ENCODE data around the gene MAGI1.

The MAGI1 gene

GRCh38 chr3:65411367-65411766 is 627.4 kb downstream of the MAGI1 start:
- DNase-seq (ENCODE audit: low spot score) = no peak

DNA sequence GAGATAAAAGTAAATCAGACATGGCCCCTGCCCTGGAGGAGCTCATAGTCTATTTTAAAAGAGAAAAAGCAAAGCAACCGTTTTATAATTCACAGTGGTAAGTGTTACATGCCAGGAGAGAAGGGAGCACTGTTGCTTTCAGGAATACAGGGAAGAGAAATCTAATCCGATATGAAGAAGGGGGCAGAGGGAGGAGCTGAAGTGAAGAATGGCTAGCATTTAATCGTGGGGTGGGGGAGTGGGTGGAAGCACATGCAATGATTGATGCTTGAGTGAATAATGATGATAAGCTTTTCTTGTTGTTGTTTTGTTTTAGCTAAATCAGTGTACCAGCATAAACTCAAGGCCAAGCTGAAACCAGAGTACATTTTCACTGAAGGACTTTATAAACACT is 629.5 kb downstream of the MAGI1 start:
- no peak for DNase-seq (ENCODE audit: low spot score)

DNA sequence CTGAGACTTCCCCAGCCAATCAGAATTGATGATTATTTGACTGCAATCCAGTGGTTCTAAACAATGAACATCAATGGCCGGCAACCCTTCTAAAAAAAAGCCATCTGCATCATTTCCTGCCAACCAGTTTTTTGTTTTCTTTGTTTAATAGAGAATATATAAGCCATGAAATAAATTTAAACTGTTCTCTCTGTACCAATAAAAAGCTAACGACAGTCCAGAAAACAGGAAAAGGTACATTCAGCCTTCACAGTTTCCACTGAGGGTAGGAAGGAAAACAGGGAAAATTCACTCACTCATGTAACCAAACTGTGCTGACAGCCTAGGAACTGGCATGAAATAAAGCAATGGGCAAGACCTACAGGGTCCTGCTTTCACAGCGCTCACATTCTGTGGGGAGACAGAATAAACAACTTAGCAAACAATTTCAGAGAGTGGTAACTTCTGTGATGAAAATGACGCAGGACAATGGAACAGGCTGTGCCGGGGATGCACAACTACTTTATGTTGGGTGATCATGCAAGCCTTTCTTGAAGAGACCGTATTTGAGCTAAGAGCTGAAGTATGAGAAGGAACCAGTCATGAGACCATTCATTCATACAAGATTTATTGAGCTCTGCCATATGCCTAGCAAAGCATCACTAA is 630.1 kb downstream of the MAGI1 start:
- DNase-seq (ENCODE audit: low spot score) = no peak

DNA sequence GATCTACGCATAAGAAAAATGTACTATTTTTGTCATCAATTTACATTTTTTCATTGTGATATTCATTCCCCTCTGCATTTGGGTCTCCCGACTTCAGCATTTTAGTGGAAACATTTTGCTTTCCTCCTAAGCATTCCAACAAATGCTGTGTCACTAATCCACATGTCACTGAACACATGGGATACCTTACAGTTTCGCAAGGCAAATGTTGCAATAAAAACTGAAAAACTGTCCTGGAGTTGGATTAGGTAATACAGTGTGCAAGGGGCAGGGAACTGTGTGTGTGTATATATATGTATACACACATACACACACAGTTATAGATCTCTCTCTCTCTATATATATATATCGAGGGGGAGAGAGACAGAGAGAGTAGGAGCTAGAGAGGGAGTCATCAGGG is 632.2 kb downstream of the MAGI1 start:
- no peak for DNase-seq (ENCODE audit: low spot score)

DNA sequence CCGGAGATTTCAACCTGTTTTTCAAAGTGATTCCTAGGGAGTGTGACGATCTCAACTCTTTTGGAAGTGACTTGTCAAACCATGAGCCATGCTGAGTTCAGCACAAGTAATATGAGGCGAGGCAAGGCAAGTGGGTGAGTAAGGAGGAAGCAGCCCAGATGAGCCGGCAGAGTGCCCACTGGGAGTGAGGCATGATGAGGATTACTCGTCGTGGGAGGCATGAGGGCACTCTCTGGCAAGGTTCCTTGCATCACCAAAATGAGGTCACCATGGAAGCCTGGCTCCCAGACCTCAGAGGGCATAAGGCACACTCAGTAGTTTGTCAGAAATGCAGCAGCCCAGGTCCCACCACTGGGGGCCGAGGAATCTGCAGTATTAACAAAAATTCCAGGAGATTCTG is 636.1 kb downstream of the MAGI1 start:
- peak; percentile 1 for DNase-seq (ENCODE audit: low spot score)

DNA sequence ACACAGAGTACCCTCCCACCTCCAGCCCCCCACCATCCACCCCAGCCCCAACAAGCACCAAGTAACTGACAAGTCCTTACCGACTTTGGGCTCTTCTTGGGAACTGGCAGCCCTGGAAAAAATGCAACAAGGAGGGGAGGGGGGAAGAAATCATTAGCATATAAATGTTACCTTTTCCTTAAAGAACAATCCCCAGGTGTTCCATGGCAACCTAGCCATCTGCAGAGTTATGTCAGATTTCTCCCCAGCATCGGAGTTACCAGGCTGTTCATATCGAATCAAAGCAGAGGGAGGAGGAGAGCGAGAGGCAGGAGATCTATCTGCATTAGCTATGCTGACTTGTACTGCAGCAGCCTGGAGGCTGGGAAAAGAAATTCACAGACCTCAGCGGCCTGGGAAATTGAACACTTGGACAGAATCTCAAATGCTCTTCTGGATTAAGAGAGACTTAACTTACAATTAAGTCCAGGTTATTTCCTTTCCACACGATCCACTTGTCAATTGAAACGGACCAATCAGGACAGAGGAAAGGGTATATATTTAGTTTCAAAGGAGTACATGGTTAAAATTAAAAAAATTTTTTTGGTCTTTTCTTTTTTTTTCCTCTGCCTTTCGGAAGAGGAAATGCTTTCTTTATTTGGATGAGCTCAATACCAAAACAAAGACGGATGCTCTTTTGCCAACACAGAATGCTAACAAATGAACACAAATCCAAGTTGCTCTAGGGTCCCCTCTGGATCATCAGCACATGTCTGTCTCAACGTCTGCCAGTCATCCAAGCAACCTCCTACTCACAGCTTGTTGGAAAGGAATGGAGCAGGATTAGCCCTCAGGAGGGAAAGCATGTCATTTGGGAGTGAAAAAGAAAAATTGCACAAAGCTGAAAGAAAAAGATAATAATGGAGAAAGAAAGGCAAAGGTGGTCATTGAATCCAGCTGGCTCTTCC is 637.1 kb downstream of the MAGI1 start:
- DNase-seq (ENCODE audit: low spot score) = no peak

GRCh38 chr3:65400899-65401298 is 637.8 kb downstream of the MAGI1 start:
- no peak for DNase-seq (ENCODE audit: low spot score)

- no peak for DNase-seq (ENCODE audit: low spot score)
Measured at GRCh38 chr3:65398953-65399352, 639.8 kb downstream of the MAGI1 start.

DNA sequence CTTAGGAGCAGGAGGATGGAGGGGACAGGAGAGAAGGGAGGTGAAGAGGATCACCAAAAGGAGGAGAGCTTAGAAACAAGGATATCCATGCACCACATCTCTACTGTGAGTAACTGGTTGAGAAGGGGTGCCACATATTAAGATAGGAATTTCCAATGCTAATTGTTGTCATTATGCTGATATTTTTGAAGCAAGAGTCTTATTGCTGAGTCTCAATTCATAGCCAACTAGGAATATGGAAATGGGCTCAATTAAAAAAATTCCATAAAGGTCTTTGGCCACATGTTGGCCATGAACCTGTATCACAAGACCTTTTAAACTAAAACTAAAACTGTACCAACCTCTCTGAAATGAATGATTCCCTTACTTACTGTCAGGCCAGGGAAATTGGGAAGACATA is 642.6 kb downstream of the MAGI1 start:
- no peak for DNase-seq (ENCODE audit: low spot score)

DNA sequence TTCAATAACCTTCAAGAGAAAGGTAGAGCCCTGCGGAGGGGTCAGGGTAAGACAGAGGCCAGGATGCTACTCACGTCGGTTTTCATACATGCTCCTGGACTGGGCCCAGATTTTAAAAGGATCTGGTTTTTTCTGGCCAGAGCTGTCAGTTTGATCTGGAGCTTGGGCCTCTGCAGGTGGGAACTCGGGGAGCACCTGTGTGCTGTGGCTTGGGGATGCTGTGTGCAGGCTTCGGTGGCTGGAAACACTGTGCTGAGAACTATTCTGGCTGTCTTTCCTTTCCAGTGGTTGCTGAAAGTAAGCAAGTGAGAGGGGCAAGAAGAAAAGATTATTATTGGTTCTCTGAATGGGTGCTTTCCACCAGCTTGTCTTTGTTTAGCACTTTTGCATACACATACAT is 647.6 kb downstream of the MAGI1 start:
- DNase-seq (ENCODE audit: low spot score) = no peak

DNA sequence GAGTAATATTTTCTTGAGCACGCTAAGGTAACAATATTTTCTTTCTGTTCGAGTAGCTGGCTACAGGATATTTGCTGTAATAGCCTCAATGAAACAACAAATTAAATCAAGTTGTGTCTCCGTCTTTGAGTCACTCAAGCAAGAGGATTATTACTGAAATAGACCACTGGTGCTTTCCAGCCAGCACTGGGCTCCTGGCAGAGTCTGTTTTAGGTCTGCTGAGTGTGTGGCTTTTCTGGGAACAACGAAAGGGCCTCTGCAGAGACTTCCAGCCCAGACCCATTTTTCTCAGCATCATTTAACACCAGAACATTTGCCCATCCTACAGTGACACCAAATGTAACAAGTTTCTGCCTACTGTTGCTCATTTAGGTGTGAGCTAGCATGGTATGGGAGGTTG is 652.9 kb downstream of the MAGI1 start:
- DNase-seq (ENCODE audit: low spot score) = no peak

DNA sequence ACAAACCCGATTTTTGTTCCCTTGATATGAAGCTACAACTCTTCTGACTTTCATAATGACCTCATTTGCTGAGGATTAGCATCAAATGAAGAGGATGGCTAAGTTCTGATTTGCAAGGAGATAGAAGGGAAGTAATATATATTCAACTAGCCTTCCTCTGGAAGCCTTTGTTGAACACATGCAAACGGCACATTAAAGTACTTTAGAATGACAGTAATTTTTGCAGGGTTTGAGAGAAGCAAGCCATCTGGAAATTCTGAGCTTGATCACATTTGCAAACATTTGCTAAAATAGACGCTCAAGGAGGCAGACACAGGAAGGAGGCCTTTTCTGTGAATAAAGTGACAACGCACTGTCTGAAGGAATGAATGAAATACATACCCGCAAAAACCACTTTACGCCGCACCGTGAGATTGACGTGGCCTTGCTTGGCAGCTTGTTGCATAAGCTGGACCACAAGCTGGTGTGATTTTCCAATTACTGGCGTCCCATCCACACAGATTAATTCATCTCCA is 657.2 kb downstream of the MAGI1 start:
- DNase-seq (ENCODE audit: low spot score) = no peak

GRCh38 chr3:65379223-65379622 is 659.5 kb downstream of the MAGI1 start:
- DNase-seq (ENCODE audit: low spot score) = no peak

GRCh38 chr3:65377637-65378036 is 661.1 kb downstream of the MAGI1 start:
- no peak for DNase-seq (ENCODE audit: low spot score)

GRCh38 chr3:65376426-65376825 is 662.3 kb downstream of the MAGI1 start:
- no peak for DNase-seq (ENCODE audit: low spot score)

DNA sequence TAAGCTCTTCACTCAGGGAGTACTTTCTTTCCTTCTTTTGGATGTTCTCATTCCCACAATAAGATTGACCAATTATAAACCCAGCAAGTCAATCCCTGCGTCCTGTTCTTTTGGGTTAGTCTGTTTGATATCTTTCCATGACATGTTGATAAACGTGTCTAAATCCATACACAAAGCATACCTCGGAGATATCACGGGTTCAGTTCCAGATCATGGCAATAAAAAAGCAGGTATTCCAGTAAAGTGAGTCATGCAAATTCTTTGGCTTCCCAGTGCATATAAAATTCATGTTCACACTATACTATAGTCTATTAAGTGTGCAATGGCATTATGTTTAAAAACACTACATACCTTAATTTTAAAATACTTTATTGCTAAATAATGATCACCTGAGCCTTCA is 667.7 kb downstream of the MAGI1 start:
- peak; percentile 28 for DNase-seq (ENCODE audit: low spot score)

DNA sequence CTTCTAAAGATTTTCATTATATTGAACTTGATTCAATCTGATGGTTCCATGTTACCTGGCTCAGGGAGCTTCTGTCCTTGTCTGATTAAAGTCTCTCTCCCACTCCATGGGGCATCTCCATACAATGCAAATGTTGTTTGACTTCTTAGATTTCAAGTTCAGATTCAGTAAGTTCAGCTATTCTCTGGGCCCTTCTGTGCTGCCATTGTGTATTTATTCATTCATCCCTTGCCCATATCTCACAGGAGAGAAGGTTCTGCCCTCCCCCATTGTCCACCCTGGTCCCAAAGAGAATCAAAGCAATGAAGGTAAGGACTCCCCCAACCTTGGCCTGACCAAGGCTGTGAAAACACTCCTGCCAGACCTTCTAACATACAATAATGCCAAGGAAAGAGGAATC is 669.9 kb downstream of the MAGI1 start:
- no peak for DNase-seq (ENCODE audit: low spot score)

DNA sequence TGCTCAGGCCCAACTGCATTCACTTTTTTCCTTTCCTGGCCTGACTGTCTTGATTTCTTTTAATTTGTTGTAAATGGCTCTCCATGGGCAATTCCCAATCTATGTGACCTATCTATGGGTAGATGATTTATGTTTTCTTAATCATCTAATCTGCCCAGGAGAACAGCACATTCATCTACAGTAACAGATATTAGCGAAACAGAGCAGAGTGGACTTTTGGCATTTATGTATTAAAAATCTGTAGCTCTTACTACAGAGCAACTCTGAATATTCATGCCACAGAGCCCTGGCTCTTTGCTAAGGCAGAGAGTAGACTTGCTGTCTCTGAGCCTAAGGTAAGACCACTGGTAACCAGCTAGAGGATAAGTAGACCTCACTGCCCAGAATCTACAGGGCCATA is 676.0 kb downstream of the MAGI1 start:
- DNase-seq (ENCODE audit: low spot score) = no peak

- DNase-seq (ENCODE audit: low spot score) = no peak
Measured at GRCh38 chr3:65361448-65361847, 677.3 kb downstream of the MAGI1 start.

DNA sequence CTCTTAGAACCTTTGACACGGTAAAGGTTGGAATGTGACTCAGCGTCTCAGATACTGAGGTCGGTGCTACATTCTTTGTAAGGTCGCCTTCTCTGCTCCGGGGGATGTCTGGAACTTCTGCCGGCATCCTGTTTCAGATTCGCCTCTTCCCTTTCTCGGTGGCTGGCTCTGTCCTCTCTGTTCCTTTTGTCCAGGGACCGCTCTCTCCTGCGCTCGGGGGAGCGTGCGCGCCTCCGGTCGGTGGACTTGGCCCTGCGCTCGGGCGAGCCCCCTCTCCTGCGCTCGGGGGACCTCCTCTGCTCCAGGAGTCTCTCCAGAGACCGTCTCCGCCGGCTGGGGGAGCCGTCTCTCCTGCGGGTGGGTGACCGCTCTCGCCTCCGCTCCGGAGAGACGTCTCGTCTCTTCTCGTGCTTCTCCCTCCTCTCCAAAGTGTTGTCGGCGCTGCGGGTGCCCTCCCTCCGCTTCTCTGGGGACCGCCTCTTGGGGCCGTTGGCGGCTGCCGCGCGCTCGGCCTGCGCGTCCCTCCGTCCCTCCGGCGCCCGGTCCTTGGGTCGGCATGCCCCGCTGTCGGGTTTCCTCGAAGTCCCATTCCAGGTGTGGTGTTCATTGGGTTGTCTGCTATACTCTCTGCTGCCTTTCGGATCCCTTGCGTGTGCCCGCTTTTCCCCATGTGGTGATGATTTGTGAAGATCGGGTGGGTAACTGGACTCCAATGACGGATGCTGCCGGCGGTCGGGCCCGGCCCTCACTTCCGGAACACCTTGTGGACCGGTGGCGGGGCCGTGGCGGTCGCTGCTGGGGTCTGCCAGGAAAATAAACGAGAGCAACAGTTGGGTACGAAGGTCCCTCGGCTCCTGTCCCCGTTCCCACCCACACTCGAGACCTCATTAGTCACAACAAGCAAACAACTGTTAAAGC is 682.1 kb downstream of the MAGI1 start:
- DNase-seq (ENCODE audit: low spot score) = no peak

GRCh38 chr3:65354880-65355279 is 683.8 kb downstream of the MAGI1 start:
- no peak for DNase-seq (ENCODE audit: low spot score)

- no peak for DNase-seq (ENCODE audit: low spot score)
Measured at GRCh38 chr3:65352951-65353350, 685.8 kb downstream of the MAGI1 start.

Data from LoVo (cell line).